ENCODE measurements around the gene HSD11B1.

- TF ChIP-seq EZH2 (IDR thresholded peaks at IDR 0.05; ENCODE audit: borderline replicate concordance, low read depth, low read length, severe bottlenecking) (no peak), MAX (IDR thresholded peaks at IDR 0.05; ENCODE audit: insufficient read depth, insufficient read length) (no peak), CTCF (IDR thresholded peaks at IDR 0.05; ENCODE audit: extremely low read depth in 1 of 2, insufficient read depth in 1 of 2, low read depth in 1 of 2, low read length in 2 of 2) (no peak), POLR2AphosphoS5 (IDR thresholded peaks at IDR 0.05; ENCODE audit: insufficient read depth, low read depth, low read length) (no peak), POLR2A (IDR thresholded peaks at IDR 0.05; ENCODE audit: low read depth, low read length) (no peak), FOS (IDR thresholded peaks at IDR 0.05; ENCODE audit: borderline replicate concordance, insufficient read depth, low read length) (no peak), MYC (IDR thresholded peaks at IDR 0.05; ENCODE audit: low read depth, low read length) (no peak), GATA2 (IDR thresholded peaks at IDR 0.05; ENCODE audit: insufficient read depth, insufficient read length, low read depth, low read length) (no peak)
These were observed 33.6 kb downstream of the HSD11B1 start for GRCh38 chr1:209738270-209738669.

Data from endothelial cell of umbilical vein (primary cell).